ENCODE measurements around the gene GIPC2.

Gene GIPC2

GRCh38 chr1:78088486-78088885, 42.7 kb downstream of the GIPC2 start:
- POLR2A ChIA-PET (ENCODE audit: low non-redundant PET): no interaction called here

GRCh38 chr1:78089010-78089409, 43.2 kb downstream of the GIPC2 start:
- TF ChIP-seq CTCF (conservative IDR thresholded peaks at IDR 0.05; ENCODE audit: low read depth): no peak
- CTCF ChIA-PET: interaction anchor here (0.7 kb wide), 1 partner anchor 52 kb away, joined by 3 read pairs; no protein-coding TSS in a partner anchor
- no peak overlapping the region for H3K27ac ChIP-seq
- POLR2A ChIA-PET (ENCODE audit: low non-redundant PET): no interaction called here
- no peak for DNase-seq (ENCODE audit: low spot score)

More at GRCh38 chr1:78088486-78088885, 42.7 kb downstream of the GIPC2 start:
- TF ChIP-seq CTCF (conservative IDR thresholded peaks at IDR 0.05; ENCODE audit: low read depth): no peak
- no peak overlapping the region for H3K27ac ChIP-seq
- DNase-seq (ENCODE audit: low spot score): no peak
- CTCF ChIA-PET: no interaction called here

- H3K27ac ChIP-seq: no peak overlapping the region
- POLR2A ChIA-PET (ENCODE audit: low non-redundant PET): no interaction called here
- no peak for DNase-seq (ENCODE audit: low spot score)
- TF ChIP-seq CTCF (conservative IDR thresholded peaks at IDR 0.05; ENCODE audit: low read depth): no peak
- CTCF ChIA-PET: interaction anchor here (0.6 to 0.7 kb wide), 2 partner anchors 16 to 25 kb away, joined by 3 to 6 read pairs; no protein-coding TSS in a partner anchor
These were observed 44.8 kb downstream of the GIPC2 start for GRCh38 chr1:78090472-78091133.

- POLR2A ChIA-PET (ENCODE audit: low non-redundant PET): no interaction called here
- CTCF ChIA-PET: no interaction called here
- no peak overlapping the region for H3K27ac ChIP-seq
- no peak for TF ChIP-seq CTCF (conservative IDR thresholded peaks at IDR 0.05; ENCODE audit: low read depth)
- DNase-seq (ENCODE audit: low spot score): no peak
These were observed 45.5 kb downstream of the GIPC2 start for GRCh38 chr1:78091215-78091813.

GRCh38 chr1:78091886-78092285, 46.1 kb downstream of the GIPC2 start:
- ChIA-PET POLR2A (ENCODE audit: low non-redundant PET) (no interaction called here), CTCF (no interaction called here)
- no peak overlapping the region for H3K27ac ChIP-seq
- TF ChIP-seq CTCF (conservative IDR thresholded peaks at IDR 0.05; ENCODE audit: low read depth): no peak
- no peak for DNase-seq (ENCODE audit: low spot score)

GRCh38 chr1:78092643-78093042, 46.9 kb downstream of the GIPC2 start:
- DNase-seq (ENCODE audit: low spot score): peak; percentile 84
- ChIA-PET CTCF (no interaction called here), POLR2A (ENCODE audit: low non-redundant PET) (no interaction called here)
- TF ChIP-seq CTCF (conservative IDR thresholded peaks at IDR 0.05; ENCODE audit: low read depth): no peak
- H3K27ac ChIP-seq: no peak overlapping the region
